ENCODE measurements around the gene RARS2.

Gene RARS2

DNA sequence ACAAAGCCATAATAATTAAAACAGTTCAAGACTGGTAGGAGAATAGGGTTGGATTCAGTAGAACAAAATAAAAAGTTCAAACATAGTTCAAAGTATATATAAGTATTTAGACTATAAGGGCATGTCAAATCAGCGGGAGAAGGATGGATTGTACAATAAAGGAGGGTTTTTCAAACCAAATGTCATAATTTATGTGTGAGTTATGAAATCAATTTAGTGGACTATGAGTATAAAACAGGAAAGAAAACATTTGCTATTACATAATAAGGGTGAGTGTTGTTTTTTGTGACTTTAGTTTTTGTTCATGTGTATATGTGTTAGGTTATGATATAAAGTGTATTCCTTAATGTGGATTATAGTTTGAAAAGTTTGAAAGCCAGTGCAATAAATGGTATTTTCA lies 10.8 kb upstream of the RARS2 start:
- Histone ChIP-seq H3K27ac (ENCODE audit: extremely low read depth, low read depth, low read length) (no peak overlapping the region), H3K9me3 (ENCODE audit: control insufficient read depth, insufficient read depth, low read depth, low read length) (no peaks in the 10 kb centered on the region), H3K4me1 (ENCODE audit: control insufficient read depth, insufficient read depth, low read length) (no peaks in the 10 kb centered on the region), H3K4me3 (ENCODE audit: low read depth, low read length) (no peak overlapping the region), H3K36me3 (ENCODE audit: control insufficient read depth in 2 of 2, insufficient read depth in 1 of 2, low read length in 2 of 2) (peaks cover 27 to 39% of the 10 kb centered on the region in 2 experiments)
- ChIA-PET CTCF (interaction anchor here (0.6 kb wide), 1 partner anchor 10 kb away, joined by 3 read pairs; no protein-coding TSS in a partner anchor), POLR2A (interaction anchor here (0.6 kb wide), 1 partner anchor 11 kb away, joined by 3 read pairs; no protein-coding TSS in a partner anchor)
- TF ChIP-seq TRIM28 (IDR thresholded peaks at IDR 0.05; ENCODE audit: borderline replicate concordance, low read length) (no peak), ZNF416 (tag by site-specific recombination; IDR thresholded peaks at IDR 0.05) (no peak), ZNF335 (tag by site-specific recombination; conservative IDR thresholded peaks at IDR 0.05) (no peak), ZNF473 (tag by site-specific recombination; IDR thresholded peaks at IDR 0.05) (no peak), ZNF155 (tag by site-specific recombination; IDR thresholded peaks at IDR 0.05) (no peak)
- TF ChIP-seq, protein P1, sequence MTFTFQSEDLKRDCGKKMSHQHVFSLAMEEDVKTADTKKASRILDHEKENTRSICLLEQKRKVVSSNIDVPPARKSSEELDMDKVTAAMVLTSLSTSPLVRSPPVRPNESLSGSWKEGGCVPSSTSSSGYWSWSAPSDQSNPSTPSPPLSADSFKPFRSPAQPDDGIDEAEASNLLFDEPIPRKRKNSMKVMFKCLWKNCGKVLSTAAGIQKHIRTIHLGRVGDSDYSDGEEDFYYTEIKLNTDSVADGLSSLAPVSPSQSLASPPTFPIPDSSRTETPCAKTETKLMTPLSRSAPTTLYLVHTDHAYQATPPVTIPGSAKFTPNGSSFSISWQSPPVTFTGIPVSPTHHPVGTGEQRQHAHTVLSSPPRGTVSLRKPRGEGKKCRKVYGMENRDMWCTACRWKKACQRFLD (tag by site-specific recombination; IDR thresholded peaks at IDR 0.05): no peak

DNA sequence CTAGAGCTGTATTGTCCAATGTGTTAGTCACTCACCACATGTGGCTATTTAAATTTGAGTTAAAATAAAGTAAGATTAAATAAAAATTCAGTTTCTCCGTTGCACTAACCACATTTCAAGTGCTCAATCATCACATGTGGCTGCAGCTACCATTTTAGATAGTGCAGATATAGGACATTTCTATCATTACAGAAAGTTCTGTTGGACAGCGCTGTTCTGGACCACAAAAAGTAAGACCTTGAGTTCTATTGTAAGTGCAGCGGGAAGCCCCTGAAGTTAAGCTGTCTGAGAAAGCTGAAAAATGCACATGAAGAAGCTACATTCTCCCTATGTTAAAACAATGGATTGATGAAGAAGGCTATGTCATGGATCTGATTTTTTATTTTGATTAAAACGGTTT lies 1.2 kb upstream of the RARS2 start:
- POLR2A ChIA-PET: no interaction called here
- H3K36me3 ChIP-seq (ENCODE audit: control insufficient read depth in 2 of 2, insufficient read depth in 1 of 2, low read length in 2 of 2): peaks cover 20 to 42% of the 10 kb centered on the region in 2 experiments
- CTCF ChIA-PET: interaction anchor here (0.6 kb wide), 2 partner anchors 10 to 109 kb away, joined by 3 read pairs; no protein-coding TSS in a partner anchor
- H3K4me1 ChIP-seq (ENCODE audit: control insufficient read depth, insufficient read depth, low read length): peaks cover 4% of the 10 kb centered on the region; the same call in 1 of the 2 replicates
- TF ChIP-seq ZNF626 (tag by site-specific recombination; IDR thresholded peaks at IDR 0.05): no peak
- TF ChIP-seq, protein P2, sequence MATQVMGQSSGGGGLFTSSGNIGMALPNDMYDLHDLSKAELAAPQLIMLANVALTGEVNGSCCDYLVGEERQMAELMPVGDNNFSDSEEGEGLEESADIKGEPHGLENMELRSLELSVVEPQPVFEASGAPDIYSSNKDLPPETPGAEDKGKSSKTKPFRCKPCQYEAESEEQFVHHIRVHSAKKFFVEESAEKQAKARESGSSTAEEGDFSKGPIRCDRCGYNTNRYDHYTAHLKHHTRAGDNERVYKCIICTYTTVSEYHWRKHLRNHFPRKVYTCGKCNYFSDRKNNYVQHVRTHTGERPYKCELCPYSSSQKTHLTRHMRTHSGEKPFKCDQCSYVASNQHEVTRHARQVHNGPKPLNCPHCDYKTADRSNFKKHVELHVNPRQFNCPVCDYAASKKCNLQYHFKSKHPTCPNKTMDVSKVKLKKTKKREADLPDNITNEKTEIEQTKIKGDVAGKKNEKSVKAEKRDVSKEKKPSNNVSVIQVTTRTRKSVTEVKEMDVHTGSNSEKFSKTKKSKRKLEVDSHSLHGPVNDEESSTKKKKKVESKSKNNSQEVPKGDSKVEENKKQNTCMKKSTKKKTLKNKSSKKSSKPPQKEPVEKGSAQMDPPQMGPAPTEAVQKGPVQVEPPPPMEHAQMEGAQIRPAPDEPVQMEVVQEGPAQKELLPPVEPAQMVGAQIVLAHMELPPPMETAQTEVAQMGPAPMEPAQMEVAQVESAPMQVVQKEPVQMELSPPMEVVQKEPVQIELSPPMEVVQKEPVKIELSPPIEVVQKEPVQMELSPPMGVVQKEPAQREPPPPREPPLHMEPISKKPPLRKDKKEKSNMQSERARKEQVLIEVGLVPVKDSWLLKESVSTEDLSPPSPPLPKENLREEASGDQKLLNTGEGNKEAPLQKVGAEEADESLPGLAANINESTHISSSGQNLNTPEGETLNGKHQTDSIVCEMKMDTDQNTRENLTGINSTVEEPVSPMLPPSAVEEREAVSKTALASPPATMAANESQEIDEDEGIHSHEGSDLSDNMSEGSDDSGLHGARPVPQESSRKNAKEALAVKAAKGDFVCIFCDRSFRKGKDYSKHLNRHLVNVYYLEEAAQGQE (tag by site-specific recombination; IDR thresholded peaks at IDR 0.05): peak; percentile 84
- no peak overlapping the region for H3K27ac ChIP-seq (ENCODE audit: extremely low read depth, low read depth, low read length)
- H3K4me3 ChIP-seq (ENCODE audit: low read depth, low read length): peak overlapping the region; percentile 90
- H3K9me3 ChIP-seq (ENCODE audit: control insufficient read depth, insufficient read depth, low read depth, low read length): no peaks in the 10 kb centered on the region

GRCh38 chr6:87590417-87590880 lies 662 bp upstream of the RARS2 start:
- H3K9me3 ChIP-seq (ENCODE audit: control insufficient read depth, insufficient read depth, low read depth, low read length): no peaks in the 10 kb centered on the region
- ChIA-PET POLR2A (interaction anchor here (1.4 to 1.9 kb wide), 2 partner anchors 112 to 198 kb away, joined by 4 to 13 read pairs; partner anchors contain the start of gene AKIRIN2), CTCF (interaction anchor here (0.6 kb wide), 2 partner anchors 11 to 109 kb away, joined by 3 read pairs; no protein-coding TSS in a partner anchor)
- H3K27ac ChIP-seq (ENCODE audit: extremely low read depth, low read depth, low read length): peak overlapping the region; percentile 66
- peaks cover 14 to 39% of the 10 kb centered on the region in 2 experiments for H3K36me3 ChIP-seq (ENCODE audit: control insufficient read depth in 2 of 2, insufficient read depth in 1 of 2, low read length in 2 of 2)
- H3K4me3 ChIP-seq (ENCODE audit: low read depth, low read length): peak overlapping the region; percentile 90
- H3K4me1 ChIP-seq (ENCODE audit: control insufficient read depth, insufficient read depth, low read length): peaks cover 4% of the 10 kb centered on the region; the same call in 1 of the 2 replicates
- no peak for TF ChIP-seq KLF8 (tag by site-specific recombination; IDR thresholded peaks at IDR 0.05)
- TF ChIP-seq ZBTB20 (tag by site-specific recombination; IDR thresholded peaks at IDR 0.05): no peak
- TF ChIP-seq HOXC10 (CRISPR knock-in tag; IDR thresholded peaks at IDR 0.05): no peak
- no peak for TF ChIP-seq ZNF843 (tag by site-specific recombination; IDR thresholded peaks at IDR 0.05)
- no peak for TF ChIP-seq ZNF184 (tag by site-specific recombination; IDR thresholded peaks at IDR 0.05)
- TF ChIP-seq, protein P3, sequence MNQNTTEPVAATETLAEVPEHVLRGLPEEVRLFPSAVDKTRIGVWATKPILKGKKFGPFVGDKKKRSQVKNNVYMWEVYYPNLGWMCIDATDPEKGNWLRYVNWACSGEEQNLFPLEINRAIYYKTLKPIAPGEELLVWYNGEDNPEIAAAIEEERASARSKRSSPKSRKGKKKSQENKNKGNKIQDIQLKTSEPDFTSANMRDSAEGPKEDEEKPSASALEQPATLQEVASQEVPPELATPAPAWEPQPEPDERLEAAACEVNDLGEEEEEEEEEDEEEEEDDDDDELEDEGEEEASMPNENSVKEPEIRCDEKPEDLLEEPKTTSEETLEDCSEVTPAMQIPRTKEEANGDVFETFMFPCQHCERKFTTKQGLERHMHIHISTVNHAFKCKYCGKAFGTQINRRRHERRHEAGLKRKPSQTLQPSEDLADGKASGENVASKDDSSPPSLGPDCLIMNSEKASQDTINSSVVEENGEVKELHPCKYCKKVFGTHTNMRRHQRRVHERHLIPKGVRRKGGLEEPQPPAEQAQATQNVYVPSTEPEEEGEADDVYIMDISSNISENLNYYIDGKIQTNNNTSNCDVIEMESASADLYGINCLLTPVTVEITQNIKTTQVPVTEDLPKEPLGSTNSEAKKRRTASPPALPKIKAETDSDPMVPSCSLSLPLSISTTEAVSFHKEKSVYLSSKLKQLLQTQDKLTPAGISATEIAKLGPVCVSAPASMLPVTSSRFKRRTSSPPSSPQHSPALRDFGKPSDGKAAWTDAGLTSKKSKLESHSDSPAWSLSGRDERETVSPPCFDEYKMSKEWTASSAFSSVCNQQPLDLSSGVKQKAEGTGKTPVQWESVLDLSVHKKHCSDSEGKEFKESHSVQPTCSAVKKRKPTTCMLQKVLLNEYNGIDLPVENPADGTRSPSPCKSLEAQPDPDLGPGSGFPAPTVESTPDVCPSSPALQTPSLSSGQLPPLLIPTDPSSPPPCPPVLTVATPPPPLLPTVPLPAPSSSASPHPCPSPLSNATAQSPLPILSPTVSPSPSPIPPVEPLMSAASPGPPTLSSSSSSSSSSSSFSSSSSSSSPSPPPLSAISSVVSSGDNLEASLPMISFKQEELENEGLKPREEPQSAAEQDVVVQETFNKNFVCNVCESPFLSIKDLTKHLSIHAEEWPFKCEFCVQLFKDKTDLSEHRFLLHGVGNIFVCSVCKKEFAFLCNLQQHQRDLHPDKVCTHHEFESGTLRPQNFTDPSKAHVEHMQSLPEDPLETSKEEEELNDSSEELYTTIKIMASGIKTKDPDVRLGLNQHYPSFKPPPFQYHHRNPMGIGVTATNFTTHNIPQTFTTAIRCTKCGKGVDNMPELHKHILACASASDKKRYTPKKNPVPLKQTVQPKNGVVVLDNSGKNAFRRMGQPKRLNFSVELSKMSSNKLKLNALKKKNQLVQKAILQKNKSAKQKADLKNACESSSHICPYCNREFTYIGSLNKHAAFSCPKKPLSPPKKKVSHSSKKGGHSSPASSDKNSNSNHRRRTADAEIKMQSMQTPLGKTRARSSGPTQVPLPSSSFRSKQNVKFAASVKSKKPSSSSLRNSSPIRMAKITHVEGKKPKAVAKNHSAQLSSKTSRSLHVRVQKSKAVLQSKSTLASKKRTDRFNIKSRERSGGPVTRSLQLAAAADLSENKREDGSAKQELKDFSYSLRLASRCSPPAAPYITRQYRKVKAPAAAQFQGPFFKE (tag by site-specific recombination; IDR thresholded peaks at IDR 0.05; ENCODE audit: borderline replicate concordance): no peak
- no peak for TF ChIP-seq ZNF214 (tag by site-specific recombination; IDR thresholded peaks at IDR 0.05; ENCODE audit: borderline replicate concordance)
- TF ChIP-seq SALL2 (tag by site-specific recombination; IDR thresholded peaks at IDR 0.05; ENCODE audit: borderline replicate concordance): no peak
- no peak for TF ChIP-seq ZNF138 (tag by site-specific recombination; IDR thresholded peaks at IDR 0.05; ENCODE audit: borderline replicate concordance)
- 0 out of 2 replicates have a peak, but pooled peaks have one; percentile 0 for TF ChIP-seq ZNF2 (tag by site-specific recombination; IDR thresholded peaks at IDR 0.05)
- TF ChIP-seq CTCF (tag by site-specific recombination; IDR thresholded peaks at IDR 0.05): no peak
